Fibroblast of lung (primary cell): ENCODE measurements around the gene MT3. TPM values are rescaled to one million over a fixed set of nuclear protein-coding genes. Genes with fewer than 3 reads are reported as not detected.

ENCODE experiments used
- DNase-seq, 2 donors: peaks; one replicate each; pipeline versions ENCODE4 v3.0.0 to v3.0.0-alpha.2; 2010; ENCODE audit warnings: low read depth in 2 of 2
- H2AFZ ChIP-seq: 2 replicates; pipeline ENCODE4 v1.5.1; 2012; ENCODE audit warnings: low read length, control low read depth, inconsistent platforms
- H3K27ac ChIP-seq: 2 replicates; pipeline ENCODE4 v1.5.1; 2011; ENCODE audit warnings: low read length, control low read depth; ENCODE audit not compliant: insufficient read depth
- H3K27me3 ChIP-seq: 2 replicates; pipeline ENCODE4 v1.5.1; 2011; ENCODE audit warnings: mild to moderate bottlenecking, low read length; ENCODE audit not compliant: control insufficient read depth, insufficient read depth
- H3K36me3 ChIP-seq: 2 replicates; pipeline ENCODE4 v1.5.1; 2011; ENCODE audit warnings: low read length; ENCODE audit not compliant: control insufficient read depth, insufficient read depth
- H3K4me1 ChIP-seq: 2 replicates; pipeline ENCODE4 v1.5.1; 2011; ENCODE audit warnings: low read length; ENCODE audit not compliant: control insufficient read depth, insufficient read depth; ENCODE audit errors: extremely low read depth
- H3K4me2 ChIP-seq: 2 replicates; pipeline ENCODE4 v1.5.1; 2011; ENCODE audit warnings: low read length, control low read depth; ENCODE audit not compliant: insufficient read depth; ENCODE audit errors: extremely low read depth
- H3K4me3 ChIP-seq, 4 experiments: fragments of 200-600 bp in 1 of 4; sonication (generic) in 1 of 4; replicated peaks in 1 of 4; 2 replicates each; pipeline ENCODE4 v1.5.1; 2011 to 2016; ENCODE audit warnings: low read length in 4 of 4, low read depth in 3 of 4, mild to moderate bottlenecking in 3 of 4, control low read depth in 2 of 4, inconsistent platforms in 1 of 4, mixed read lengths in 1 of 4; ENCODE audit not compliant: insufficient read depth in 1 of 4; ENCODE audit errors: control extremely low read depth in 1 of 4
- H3K79me2 ChIP-seq: 2 replicates; pipeline ENCODE4 v1.5.1; 2012; ENCODE audit warnings: mild to moderate bottlenecking, low read length, inconsistent platforms; ENCODE audit not compliant: control insufficient read depth, insufficient read depth
- H3K9ac ChIP-seq: 2 replicates; pipeline ENCODE4 v1.5.1; 2011; ENCODE audit warnings: mild to moderate bottlenecking, low read length, control low read depth; ENCODE audit not compliant: insufficient read depth
- H3K9me3 ChIP-seq: 2 replicates; pipeline ENCODE4 v1.5.1; 2012; ENCODE audit warnings: low read depth, low read length; ENCODE audit not compliant: control insufficient read depth, insufficient read depth
- H4K20me1 ChIP-seq: 2 replicates; pipeline ENCODE4 v1.5.1; 2011; ENCODE audit warnings: low read length; ENCODE audit not compliant: control insufficient read depth, insufficient read depth; ENCODE audit errors: extremely low read depth
- CTCF ChIP-seq, 2 donors: IDR thresholded peaks in 1 of 2; conservative IDR thresholded peaks in 1 of 2; 1 replicate in 1 of 2; 2 replicates in 1 of 2; pipeline ENCODE4 v1.5.1; 2011 to 2012; ENCODE audit warnings: low read length in 2 of 2, control low read depth in 1 of 2, inconsistent platforms in 1 of 2, low read depth in 1 of 2, mild to moderate bottlenecking in 1 of 2
- EZH2 ChIP-seq: IDR thresholded peaks from 2 replicates; pipeline ENCODE4 v1.5.1; 2012; ENCODE audit warnings: low read length, control low read depth, mild to moderate bottlenecking; ENCODE audit errors: missing control alignments
- polyA plus RNA-seq, 2 donors: library from polyadenylated mRNA; depleted of rRNA in 1 of 2; stranded (reverse) in 1 of 2; unstranded in 1 of 2; fragments of >200 nt; gene quantifications; 2 replicates each; pipeline ENCODE4 v1.2.1, GENCODE V29; 2011 to 2012; ENCODE audit warnings: missing spikeins in 1 of 2
- total RNA-seq: library from RNA; depleted of rRNA; stranded (reverse); fragments of >200 nt; gene quantifications from 2 replicates; pipeline ENCODE4 v1.2.1, GENCODE V29; 2014

The MT3 gene
- total and polyA plus RNA-seq, 2 donors (not counting 1 experiment from before 2014, with no cell fraction given), result not detected

GRCh38 chr16:56558024-56558747 lies 31.1 kb upstream of the MT3 start:
- Histone ChIP-seq H4K20me1 (no peaks in the 10 kb centered on the region), H3K27me3 (peaks cover 3% of the 10 kb centered on the region), H3K27ac (no peak overlapping the region), H3K79me2 (no peaks in the 10 kb centered on the region), H3K4me1 (peaks cover 2% of the 10 kb centered on the region), H2AFZ (no peak overlapping the region), H3K9ac (no peak overlapping the region), H3K36me3 (no peaks in the 10 kb centered on the region), H3K4me2 (no peak overlapping the region), H3K9me3 (no peaks in the 10 kb centered on the region), H3K4me3 (no peak overlapping the region)
- TF ChIP-seq EZH2 (no peak), CTCF (conservative IDR thresholded peaks at IDR 0.05 in 1 of 2, IDR thresholded peaks at IDR 0.05 in 1 of 2; ENCODE audit: low read depth in 1 of 2, low read length in 2 of 2) (no peak)
- DNase-seq, result peak; percentile 41 to 80

GRCh38 chr16:56559109-56559508 lies 30.2 kb upstream of the MT3 start:
- H4K20me1 ChIP-seq, result no peaks in the 10 kb centered on the region
- no peak overlapping the region for H3K4me3 ChIP-seq
- no peak overlapping the region for H2AFZ ChIP-seq
- TF ChIP-seq CTCF (conservative IDR thresholded peaks at IDR 0.05 in 1 of 2, IDR thresholded peaks at IDR 0.05 in 1 of 2; ENCODE audit: low read depth in 1 of 2, low read length in 2 of 2) (no peak), EZH2 (no peak)
- no peaks in the 10 kb centered on the region for H3K9me3 ChIP-seq
- H3K4me2 ChIP-seq, result no peak overlapping the region
- H3K79me2 ChIP-seq, result no peaks in the 10 kb centered on the region
- H3K27me3 ChIP-seq, result peaks cover 3% of the 10 kb centered on the region
- no peaks in the 10 kb centered on the region for H3K36me3 ChIP-seq
- H3K9ac ChIP-seq, result no peak overlapping the region
- peaks cover 2% of the 10 kb centered on the region for H3K4me1 ChIP-seq
- no peak for DNase-seq
- H3K27ac ChIP-seq, result no peak overlapping the region

GRCh38 chr16:56560447-56560846 lies 28.9 kb upstream of the MT3 start:
- Histone ChIP-seq H2AFZ (no peak overlapping the region), H3K27me3 (peaks cover 4% of the 10 kb centered on the region), H3K4me2 (no peak overlapping the region), H3K36me3 (no peaks in the 10 kb centered on the region), H3K27ac (no peak overlapping the region), H3K9ac (no peak overlapping the region), H3K4me1 (peaks cover 2% of the 10 kb centered on the region), H3K9me3 (no peaks in the 10 kb centered on the region), H4K20me1 (no peaks in the 10 kb centered on the region), H3K4me3 (no peak overlapping the region), H3K79me2 (no peaks in the 10 kb centered on the region)
- no peak for DNase-seq
- TF ChIP-seq EZH2 (no peak), CTCF (conservative IDR thresholded peaks at IDR 0.05 in 1 of 2, IDR thresholded peaks at IDR 0.05 in 1 of 2; ENCODE audit: low read depth in 1 of 2, low read length in 2 of 2) (no peak)
